HG03097 (cell line): ENCODE data around the gene KIF26A.

Experiments used
- ATAC-seq: cut with Tn5 transposase; IDR thresholded peaks from one replicate; pipeline ENCODE4 v1.9.1; 2021; ENCODE audit not compliant: unreplicated experiment, low FRiP score

KIF26A gene

GRCh38 chr14:104129556-104129955 is 8.8 kb upstream of the KIF26A start:
- no peak for ATAC-seq

GRCh38 chr14:104130974-104131651 is 7.3 kb upstream of the KIF26A start:
- ATAC-seq = no peak

- no peak for ATAC-seq
These were observed 6.2 kb upstream of the KIF26A start for GRCh38 chr14:104131968-104132732.

- no peak for ATAC-seq
These were observed 5.4 kb upstream of the KIF26A start for GRCh38 chr14:104132981-104133380.

- no peak for ATAC-seq
These were observed 4.9 kb upstream of the KIF26A start for GRCh38 chr14:104133496-104133895.

GRCh38 chr14:104134061-104134965 is 4.1 kb upstream of the KIF26A start:
- no peak for ATAC-seq

- ATAC-seq = no peak
These were observed 3.1 kb upstream of the KIF26A start for GRCh38 chr14:104135121-104135903.

GRCh38 chr14:104135904-104136471 is 2.4 kb upstream of the KIF26A start:
- no peak for ATAC-seq

GRCh38 chr14:104136472-104137296 is 1.7 kb upstream of the KIF26A start:
- no peak for ATAC-seq

- ATAC-seq = no peak
These were observed 890 bp upstream of the KIF26A start for GRCh38 chr14:104137297-104138097.

- no peak for ATAC-seq
These were observed 502 bp downstream of the KIF26A start for GRCh38 chr14:104138718-104139459.

- no peak for ATAC-seq
These were observed 1.2 kb downstream of the KIF26A start for GRCh38 chr14:104139460-104140212.

GRCh38 chr14:104140213-104140462 is 1.8 kb downstream of the KIF26A start:
- ATAC-seq = no peak

- no peak for ATAC-seq
These were observed 2.3 kb downstream of the KIF26A start for GRCh38 chr14:104140463-104141331.

- no peak for ATAC-seq
These were observed 3.3 kb downstream of the KIF26A start for GRCh38 chr14:104141621-104142091.
